Stimulated activated CD4-positive, alpha-beta T cell treated with anti-CD3 and anti-CD28 coated beads, TNF-alpha, amount 100 ng/mL, for 24 hours (primary cell): ENCODE measurements around the gene TNIP3.

ENCODE experiments used
- DNase-seq, 3 experiments: peaks; one replicate each; pipeline ENCODE4 v3.0.0-alpha.2; 2020; ENCODE audit warnings: low read depth in 3 of 3

Gene TNIP3

DNA sequence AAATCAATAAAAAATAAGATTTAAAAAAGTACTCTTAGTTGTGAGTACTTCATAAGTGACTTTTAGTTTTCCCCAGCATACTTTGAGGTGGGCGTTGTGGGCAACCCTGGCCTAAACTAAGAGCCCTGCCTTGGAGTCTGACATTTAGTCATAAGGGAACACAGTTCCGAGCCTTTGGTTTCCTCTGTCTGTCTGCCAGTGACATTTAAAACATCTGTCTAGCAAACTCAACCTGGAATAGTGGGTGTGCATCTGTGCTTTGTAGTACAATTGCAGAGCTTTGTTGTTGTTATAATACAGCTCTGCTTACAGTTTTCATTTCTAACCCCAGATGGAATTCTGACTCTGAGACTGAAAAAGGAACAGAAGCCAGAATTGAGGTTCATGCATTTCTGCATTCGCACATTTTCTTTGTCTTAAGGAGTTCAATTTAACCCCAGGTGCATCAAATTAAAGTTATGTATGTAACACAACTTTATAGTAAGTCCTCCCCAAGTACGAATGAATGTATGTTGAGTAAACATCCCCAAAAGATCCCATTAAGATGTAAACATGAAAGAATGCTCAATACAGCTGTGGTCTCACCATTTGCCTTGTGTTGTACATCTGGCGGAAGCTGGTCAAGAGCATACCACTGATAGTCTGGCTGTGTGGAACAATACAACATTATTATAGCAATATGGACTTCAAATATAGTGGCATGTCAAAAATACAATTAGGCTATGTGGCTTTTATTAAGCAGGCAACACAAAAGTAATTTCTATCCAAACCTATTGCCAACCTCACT lies 25.9 kb downstream of the TNIP3 start:
- DNase-seq, result peak in 2 of 3 experiments; percentile 28 to 42

DNA sequence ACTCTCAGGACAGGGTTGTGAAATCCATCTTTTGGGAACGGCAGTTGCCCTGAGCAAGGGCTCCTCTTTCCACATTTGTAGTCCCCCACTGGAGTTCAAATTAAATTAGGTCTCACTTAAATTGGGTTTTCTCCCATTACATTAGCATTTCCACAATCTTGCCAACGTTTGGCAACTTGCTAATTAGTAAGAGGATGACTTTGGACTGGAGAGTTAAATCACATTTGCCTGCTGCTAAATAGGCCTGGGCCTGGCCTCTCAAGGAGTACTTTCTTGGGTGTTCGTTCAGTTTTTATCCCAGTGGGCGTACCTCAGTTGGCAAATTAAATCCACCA lies 33.8 kb downstream of the TNIP3 start:
- no peak for DNase-seq

DNA sequence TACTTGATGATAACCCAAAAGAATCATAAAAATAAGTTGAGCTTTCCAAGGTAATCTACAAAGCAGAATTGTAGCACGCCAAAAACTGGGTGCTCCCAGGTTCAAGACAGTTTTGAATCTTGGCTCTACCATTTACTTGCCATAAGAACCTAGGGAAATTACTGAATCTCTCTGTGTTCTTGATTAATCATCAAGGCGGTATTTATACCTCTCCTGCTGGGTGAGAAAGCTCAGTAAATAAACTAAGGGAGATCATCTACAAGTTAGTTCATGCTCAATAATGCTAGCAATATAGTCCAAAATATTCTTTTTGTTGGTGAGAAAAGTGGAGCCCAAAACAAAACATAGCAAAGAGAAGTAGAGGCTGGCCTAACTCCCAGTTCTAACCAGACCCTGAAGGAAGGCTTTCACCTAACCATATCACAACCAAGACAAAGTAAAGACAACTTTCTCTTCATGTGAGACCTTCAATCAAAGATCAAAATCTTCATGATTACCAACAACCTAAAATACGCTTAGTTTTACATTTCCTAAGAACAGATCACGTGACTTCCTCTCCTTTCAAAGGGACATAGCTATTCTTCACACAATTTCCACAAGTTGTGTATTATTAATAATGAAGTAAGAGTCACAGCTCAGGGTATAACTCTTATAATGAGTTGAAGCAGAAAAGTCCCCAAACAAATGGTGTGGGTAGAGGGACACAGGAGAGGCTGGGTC lies 34.4 kb downstream of the TNIP3 start:
- DNase-seq, result no peak

DNA sequence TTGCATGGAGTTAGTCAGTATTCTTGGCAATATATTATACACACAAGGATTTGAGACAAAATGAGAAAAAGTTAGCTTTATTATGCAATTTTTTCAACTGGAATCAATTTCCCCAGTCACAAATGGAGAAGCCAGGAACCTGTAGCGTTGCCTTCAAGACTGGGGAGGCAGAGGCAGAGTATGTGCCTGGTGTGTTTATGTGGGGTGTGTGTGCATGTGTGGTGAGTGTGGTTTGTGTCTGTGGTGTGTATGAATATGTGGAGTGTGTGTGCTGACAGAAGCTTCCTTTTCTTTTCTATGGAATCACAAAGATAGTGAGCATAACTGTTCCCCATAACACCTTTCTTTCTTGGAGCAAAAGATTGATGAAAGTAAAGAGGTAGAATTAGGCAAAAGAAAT lies 37.0 kb downstream of the TNIP3 start:
- no peak for DNase-seq

DNA sequence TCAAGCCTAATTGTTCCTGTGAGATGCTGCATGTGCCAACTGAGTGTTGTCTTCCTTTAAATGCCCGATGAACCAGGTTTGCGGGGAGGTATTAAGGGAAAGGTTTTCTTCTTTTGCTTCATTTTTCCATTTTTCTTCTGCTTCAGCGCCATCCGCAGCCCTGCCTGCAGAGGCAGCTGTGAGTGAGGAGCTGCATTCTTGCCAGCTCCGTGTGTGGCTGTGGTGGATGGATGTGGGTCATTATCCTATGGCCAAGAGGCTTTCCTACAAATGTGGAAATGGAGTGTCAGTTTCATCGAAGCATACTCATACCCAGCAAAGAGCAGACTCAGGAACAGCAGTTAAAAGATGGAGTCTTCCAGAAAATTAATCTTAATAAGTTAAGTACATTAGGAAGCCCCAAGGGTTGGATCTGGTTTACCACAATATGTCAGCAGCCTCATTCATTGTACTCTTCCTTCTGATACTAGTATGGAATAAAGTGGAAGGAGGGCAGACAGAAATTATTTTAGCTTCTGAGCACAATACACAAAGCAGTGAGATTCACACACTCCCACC lies 37.6 kb downstream of the TNIP3 start:
- no peak for DNase-seq

DNA sequence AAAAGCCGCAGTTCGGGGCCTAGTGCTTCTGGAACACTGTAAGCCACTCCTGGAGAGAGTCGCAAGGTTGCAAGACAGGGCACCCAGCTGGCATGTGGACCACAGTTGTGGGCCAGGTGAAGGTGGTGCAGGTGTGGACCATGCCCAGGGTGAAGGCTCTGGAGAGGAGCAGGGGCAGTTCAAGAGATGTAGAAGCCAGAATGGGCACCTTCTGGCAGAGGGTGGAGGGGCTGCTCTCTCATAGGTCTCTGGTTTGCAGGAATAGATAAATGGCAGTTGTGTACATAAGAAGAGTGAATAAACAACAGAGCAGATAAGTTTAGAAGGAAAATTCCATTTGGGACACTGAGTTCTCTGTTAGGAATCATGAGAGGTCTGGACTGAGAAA lies 38.6 kb downstream of the TNIP3 start:
- no peak for DNase-seq

DNA sequence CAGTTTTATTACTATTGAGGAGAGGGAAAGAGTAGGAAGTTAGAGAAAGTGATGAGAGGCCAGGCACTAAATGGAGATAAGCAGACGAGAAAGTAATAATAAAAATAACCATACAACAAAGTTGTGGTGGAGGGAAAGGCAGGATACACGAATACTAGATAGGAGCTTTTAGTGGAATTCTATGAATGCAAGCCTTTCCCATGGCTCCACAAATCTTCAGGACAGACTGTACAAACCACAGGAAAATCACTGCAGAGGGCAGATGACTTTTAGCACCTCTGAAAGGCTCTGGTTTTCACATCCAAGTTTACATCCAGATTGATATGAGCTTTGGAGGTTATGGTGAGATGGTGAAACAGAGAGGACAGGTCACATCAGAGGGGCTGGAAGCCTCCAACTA lies 41.5 kb downstream of the TNIP3 start:
- DNase-seq, result no peak

DNA sequence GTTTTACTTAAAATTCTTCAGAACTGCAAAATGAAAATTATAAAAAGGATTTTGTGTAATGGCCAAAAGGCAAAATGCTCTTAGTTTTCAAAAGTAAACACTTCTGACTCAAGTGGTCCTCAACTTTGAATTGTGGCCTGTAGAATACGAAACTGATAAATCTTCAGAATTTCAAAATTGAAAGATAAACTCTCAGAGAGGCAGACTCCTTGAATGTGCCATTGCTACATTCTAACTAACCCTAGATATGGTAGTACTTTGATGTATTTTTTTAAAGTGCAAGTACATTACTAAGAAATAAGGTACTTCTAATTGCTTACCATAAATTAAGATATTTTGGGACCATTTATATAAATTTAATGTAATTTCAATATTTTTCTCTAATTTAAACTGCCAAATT lies 44.4 kb downstream of the TNIP3 start:
- DNase-seq, result no peak

DNA sequence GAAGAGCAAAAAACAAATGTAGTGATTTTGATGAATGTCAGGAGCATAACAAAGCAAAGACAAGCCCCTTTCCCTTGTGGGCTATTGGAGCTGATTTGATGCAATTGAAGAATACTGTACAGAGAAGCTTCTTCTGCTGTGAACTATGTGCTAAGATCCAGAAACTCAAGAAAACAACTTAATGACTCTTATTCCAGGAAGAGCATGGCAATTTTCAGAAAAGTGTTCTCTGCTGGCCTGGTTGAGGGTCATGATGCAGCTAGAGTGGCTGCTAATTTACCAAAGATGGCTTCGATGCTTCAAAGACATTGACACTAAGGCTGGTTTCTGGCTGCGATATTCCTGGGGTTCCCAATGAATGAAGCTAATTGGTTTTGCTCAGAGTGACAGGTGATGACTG lies 45.8 kb downstream of the TNIP3 start:
- no peak for DNase-seq

DNA sequence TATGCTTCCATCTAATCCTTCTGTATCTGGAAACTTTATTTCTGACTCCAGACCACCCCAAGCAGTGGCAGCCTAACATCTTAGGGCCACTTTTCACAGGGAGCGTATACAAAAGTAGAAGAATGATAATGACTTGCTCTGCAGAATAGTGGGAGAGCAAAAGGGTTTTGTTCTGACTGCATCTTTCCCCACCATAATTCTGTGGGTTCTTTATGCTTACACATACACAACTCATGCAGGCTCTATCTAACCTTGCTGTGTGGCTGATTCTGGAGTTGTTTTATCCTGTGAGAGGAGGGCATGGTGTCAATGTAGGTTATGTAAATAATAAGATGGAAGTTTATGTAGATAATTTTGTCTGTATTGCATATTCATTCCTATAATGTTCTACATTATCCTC lies 49.4 kb downstream of the TNIP3 start:
- DNase-seq, result no peak

DNA sequence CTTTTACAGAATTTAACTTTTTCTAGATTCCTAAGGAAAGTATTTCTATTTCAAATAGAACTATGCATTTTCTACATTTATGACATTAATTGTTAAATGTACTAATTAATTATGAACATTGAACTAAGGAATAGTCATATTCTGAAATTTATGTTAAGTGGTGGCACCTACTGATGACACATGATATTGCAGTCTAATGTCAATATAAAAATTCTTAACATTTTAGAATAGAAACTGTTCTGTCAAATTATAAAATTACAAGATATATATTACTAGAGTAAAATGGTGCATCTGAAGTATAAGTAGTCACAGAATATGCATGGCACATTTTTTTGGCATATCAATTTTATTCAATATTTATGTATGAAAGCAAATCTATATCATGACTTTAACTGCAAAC lies 51.6 kb downstream of the TNIP3 start:
- DNase-seq, result no peak

DNA sequence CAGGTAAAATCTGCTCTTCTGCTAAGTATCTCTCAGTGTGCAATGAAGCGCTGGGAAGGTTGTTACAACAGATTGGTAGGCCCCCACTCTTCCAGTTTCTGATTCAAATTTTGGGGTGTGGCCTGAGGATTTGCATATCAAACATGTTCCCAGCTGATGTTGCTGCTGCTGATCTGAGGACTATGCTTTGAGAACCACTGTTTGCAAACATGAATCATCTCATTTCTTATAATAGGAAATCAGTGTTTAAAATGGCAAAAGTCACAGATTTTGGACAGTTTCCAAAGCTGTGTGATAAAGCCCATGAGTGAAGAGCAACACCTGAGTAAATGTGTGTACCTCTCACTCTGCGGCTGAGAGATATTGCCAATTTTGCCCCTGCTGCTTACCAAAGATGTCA lies 55.6 kb downstream of the TNIP3 start:
- DNase-seq, result no peak

DNA sequence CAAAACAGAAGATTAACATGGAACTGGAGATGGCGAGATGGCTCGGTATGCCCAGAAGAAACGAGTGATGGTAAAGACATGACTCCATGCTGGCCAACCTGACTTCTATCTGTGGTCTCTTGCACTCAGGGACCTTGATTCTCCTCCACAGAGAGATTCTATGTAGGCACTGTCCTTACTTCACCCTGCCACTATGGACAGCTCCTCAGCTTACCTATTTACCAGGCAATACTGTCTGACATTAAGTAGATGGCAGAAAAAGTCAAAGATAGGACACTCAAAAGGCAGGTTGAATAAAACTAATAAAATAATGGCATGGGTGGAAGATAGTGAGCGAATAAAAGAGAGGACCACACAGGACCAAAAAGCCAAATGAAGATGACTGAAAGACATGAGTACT lies 56.6 kb downstream of the TNIP3 start:
- no peak for DNase-seq

DNA sequence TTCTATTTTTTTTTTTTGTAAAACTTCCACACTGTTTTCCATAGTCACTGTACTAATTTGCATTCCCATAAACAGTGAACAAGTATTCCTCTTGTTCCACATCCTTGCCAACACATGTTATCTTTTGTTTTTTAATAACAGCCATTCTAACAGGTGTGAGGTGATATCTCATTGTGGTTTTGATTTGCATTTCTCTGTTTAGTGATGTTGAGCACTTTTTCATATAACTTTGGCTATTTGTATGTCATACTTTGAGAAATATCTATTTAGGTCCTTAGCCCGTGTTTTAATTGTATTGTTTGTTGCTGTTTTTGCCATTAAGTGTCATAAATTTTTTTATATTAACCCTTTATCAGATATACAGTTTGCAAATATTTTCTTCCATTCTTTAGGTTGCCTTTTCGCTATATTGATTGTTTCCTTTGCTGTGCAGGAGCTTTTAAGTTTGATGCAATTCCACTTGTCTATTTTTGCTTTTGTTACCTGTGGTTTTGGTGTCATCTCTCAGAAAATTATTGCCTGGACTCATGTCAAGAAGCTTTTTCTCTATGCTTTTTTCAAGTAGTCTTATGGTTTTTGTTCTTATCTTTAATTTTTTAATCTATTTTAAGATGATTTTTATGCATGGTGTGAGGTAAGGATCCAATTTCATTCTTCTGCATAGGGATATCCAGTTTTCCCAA lies 63.9 kb downstream of the TNIP3 start:
- DNase-seq, result no peak

DNA sequence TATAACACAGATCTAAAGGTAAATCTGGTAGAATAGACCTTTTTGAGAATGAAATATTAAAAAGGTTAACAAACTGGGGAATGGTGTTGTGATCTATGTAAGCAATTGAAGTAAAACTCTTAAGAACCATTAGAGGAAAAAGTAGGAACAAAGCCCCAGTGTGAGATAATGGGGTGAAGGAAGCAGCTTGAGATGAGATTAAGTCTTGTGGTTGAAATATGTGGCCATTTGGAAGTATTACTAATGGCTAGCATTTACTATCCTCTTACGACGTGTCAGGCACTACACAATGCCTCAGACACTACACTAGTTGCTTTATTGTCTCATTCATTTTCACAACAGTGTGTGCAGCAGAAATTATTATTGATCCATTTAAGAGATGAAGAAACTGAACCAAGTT lies 65.9 kb downstream of the TNIP3 start:
- no peak for DNase-seq

DNA sequence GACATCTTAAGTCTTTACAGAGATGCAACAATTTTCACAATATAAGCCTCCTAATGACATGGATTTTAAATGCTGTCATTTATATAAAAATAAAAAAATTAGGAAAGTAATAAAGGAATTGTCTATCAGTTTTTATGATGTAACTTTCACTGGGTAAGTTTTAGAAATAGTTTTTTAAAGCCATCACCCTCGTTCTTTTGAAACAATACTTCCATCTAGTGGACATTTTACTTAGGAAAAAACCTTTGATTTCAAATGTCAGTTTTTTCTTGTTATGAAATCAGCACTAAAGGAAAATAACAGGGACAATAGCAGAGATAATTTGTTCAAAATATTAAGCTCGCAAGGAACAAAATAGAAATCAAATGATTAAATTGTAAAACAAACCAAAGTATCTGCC lies 67.5 kb downstream of the TNIP3 start:
- DNase-seq, result no peak

DNA sequence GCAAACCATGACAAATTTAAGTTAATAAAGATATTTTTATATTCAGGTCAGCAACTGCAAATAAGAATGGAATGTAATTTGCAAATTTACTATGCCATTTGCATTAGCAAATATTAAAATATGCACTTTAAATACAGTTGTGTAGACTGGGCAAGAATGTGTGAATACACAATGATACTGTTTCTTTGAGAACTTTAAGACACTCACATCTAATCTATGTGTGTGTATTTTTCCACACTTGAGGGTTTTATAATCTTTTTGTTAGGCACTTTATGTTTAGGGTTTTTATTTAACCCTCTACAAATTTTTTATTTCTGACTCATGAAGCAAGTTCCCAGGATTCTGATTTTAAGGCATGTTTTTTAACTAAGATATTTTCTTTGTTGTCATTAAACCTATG lies 67.9 kb downstream of the TNIP3 start:
- no peak for DNase-seq

DNA sequence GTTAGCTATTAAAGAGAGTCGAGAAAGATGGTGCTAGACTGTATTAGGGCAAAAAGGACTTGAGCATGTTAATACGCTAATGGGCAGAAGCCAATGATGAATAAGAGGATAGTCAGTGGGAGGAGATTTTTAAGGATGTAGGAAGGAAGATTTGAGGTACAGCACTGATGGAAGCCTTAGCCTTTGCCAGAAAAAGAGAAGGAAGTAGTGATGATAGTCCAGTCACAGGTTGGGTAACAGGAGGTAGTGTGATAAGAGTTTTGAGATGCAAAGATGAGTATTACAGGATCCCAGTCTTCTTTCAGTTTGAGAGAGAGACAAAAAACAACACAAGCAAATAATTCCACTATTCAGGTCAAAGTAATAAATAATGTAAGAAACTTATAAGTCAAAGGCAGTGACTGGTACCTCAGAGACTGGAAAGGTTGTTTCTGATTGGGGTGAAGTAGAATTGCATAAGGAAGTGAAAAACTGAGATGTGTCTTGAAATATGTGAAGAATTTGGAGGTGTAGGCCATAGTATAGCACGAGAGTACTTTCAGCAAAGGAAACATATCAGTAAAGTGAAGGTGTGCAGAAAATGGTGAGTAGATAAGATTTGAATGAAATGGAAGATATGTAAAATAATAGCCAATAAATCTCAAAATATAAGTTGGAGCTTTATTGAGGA lies 69.7 kb downstream of the TNIP3 start:
- no peak for DNase-seq

DNA sequence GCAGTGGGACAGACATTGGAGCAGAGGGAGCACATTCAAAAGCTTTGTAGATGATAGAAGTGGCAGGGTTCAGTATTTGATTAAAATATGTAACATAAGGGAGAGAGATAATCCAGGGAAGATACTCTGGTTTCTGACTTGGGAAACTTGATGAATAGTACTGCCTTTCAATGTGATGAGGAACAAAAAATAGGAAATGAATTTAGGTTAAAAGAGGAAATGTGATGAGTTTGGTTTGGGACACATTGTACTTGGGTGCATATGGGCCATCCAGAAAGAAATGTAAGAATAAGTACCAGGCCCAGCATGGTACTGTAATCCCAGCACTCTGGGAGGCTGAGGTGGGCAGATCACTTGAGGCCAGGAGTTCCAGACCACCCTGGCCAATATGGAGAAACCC lies 70.9 kb downstream of the TNIP3 start:
- no peak for DNase-seq

DNA sequence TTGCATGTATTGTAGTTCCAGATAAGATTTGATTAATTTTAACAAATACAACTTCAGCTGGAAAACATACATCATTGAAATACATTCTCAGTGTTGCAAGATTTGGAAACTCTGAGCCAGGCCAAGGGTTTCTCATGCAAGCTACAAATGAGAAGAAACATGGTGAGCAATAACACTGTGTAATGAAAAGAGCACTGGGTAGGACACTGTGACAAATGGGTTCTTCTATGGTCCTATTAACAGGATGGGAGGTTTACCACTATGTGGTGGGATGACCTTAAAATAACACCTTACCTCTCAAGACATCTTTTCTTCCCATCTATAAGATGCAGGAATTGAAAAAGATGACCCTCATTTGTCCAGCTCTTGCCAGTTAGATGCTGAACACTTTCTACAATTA lies 72.2 kb downstream of the TNIP3 start:
- DNase-seq, result no peak

DNA sequence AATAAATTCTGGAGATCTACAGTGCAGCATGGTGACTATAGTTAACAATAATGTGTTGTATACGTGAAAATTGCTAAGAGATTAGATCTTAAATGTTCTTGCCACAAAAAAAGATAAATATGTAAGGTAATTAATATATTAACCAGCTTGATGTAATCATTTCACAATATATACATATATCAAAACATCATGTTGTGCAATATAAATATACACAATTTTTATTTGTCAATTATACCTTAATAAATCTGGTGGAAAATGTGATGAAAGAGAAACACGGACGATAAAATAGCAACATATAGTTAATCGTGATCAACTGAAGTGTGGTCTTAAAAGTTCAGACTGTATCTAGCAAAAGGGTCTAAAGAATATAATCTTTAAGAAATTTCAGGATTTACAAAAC lies 75.3 kb downstream of the TNIP3 start:
- no peak for DNase-seq
